Measurements from ENCODE around the gene PFDN4.

DNA sequence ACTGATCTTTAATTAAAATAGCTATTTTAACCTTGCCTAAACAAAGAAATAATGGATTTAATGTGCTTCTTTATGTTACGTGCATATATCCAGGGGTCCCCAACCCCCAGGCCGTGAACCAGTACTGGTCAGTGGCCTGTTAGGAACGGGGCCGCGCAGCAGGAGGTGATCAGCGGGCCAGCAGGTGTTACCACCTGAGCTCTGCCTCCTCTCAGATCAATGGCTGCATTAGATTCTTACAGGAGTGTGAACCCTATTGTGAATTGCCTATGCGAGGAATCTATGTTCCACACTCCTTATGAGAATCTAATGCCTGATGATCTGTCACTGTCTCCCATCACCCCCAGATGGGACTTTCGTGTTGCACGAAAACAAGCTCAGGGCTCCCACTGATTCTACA lies 42.9 kb upstream of the PFDN4 start:
- TF ChIP-seq MYC (IDR thresholded peaks at IDR 0.05; ENCODE audit: borderline replicate concordance, low read length) (no peak), BHLHE40 (IDR thresholded peaks at IDR 0.05; ENCODE audit: low read depth, low read length) (no peak), CTCF (IDR thresholded peaks at IDR 0.05) (no peak), MAZ (IDR thresholded peaks at IDR 0.05; ENCODE audit: borderline replicate concordance, low read depth, low read length) (no peak), POLR2A (IDR thresholded peaks at IDR 0.05; ENCODE audit: low read length) (no peak), ZNF302 (CRISPR knock-in tag; IDR thresholded peaks at IDR 0.05) (no peak), E2F6 (IDR thresholded peaks at IDR 0.05; ENCODE audit: borderline replicate concordance, low read depth) (no peak), EP300 (IDR thresholded peaks at IDR 0.05) (no peak), JUN (IDR thresholded peaks at IDR 0.05) (no peak), SMC3 (IDR thresholded peaks at IDR 0.05) (no peak)

Data from A549 (cell line).